H4 (cell line): Measurements from ENCODE around the gene IL6ST. TPM values are rescaled to one million over a fixed set of nuclear protein-coding genes. Genes with fewer than 3 reads are reported as not detected.

ENCODE experiments used
- DNase-seq: peaks from one replicate; pipeline ENCODE4 v3.0.0-alpha.2; 2015; ENCODE audit warnings: low spot score
- total RNA-seq: library from RNA; depleted of rRNA; stranded (reverse); fragments of >200 nt; shearing (Covaris generic); gene quantifications from 2 replicates; pipeline ENCODE4 v1.2.3, GENCODE V29; 2014; rRNA removed

The IL6ST gene
- total RNA-seq, 1 experiment from 2014 or later = 183 TPM

GRCh38 chr5:55896663-55897062, 98.1 kb downstream of the IL6ST start:
- no peak for DNase-seq

- DNase-seq = no peak
Measured at GRCh38 chr5:55896238-55896637, 98.5 kb downstream of the IL6ST start.

- DNase-seq = no peak
Measured at GRCh38 chr5:55895346-55895745, 99.4 kb downstream of the IL6ST start.

GRCh38 chr5:55894135-55894534, 100.6 kb downstream of the IL6ST start:
- DNase-seq = no peak

- no peak for DNase-seq
Measured at GRCh38 chr5:55892479-55892878, 102.3 kb downstream of the IL6ST start.

- no peak for DNase-seq
Measured at GRCh38 chr5:55888205-55888604, 106.6 kb downstream of the IL6ST start.

- DNase-seq = no peak
Measured at GRCh38 chr5:55885359-55885758, 109.4 kb downstream of the IL6ST start.

Other genes with a start within 250 kb of the IL6ST start
- 7.6 and 10.5 TPM in 2 replicates for gene IL31RA, start 143.6 kb downstream of the IL6ST start, total RNA-seq
- 0.45 and 1.2 TPM in 2 replicates for gene ANKRD55, start 238.4 kb upstream of the IL6ST start, total RNA-seq